Fibroblast of villous mesenchyme (primary cell): ENCODE data around the gene FCGR3A. TPM values are rescaled to one million over a fixed set of nuclear protein-coding genes. Genes with fewer than 3 reads are reported as not detected.

Experiments
- DNase-seq: peaks from one replicate; pipeline ENCODE4 v3.0.0-alpha.2; 2010; ENCODE audit warnings: low read depth
- H3K4me3 ChIP-seq: 2 replicates; pipeline ENCODE4 v1.5.1; 2011; ENCODE audit warnings: low read depth, mild to moderate bottlenecking, low read length
- CTCF ChIP-seq: IDR thresholded peaks from 2 replicates; pipeline ENCODE4 v1.5.1; 2012; ENCODE audit warnings: low read depth, mild to moderate bottlenecking, low read length; ENCODE audit not compliant: insufficient read depth
- total RNA-seq: library from RNA; depleted of rRNA; stranded (reverse); fragments of >200 nt; gene quantifications from 2 replicates; pipeline ENCODE4 v1.2.3, GENCODE V29; 2012

Gene FCGR3A
- total RNA-seq, 1 donor = not detected

- no peak for DNase-seq
- no peak overlapping the region for H3K4me3 ChIP-seq
- TF ChIP-seq CTCF = no peak
Observed at GRCh38 chr1:161495490-161495889, 54.1 kb downstream of the FCGR3A start.

- H3K4me3 ChIP-seq = no peak overlapping the region
- DNase-seq = no peak
- TF ChIP-seq CTCF = no peak
Observed at GRCh38 chr1:161494091-161494735, 55.4 kb downstream of the FCGR3A start.

- no peak overlapping the region for H3K4me3 ChIP-seq
- TF ChIP-seq CTCF = no peak
- DNase-seq = no peak
Observed at GRCh38 chr1:161492827-161493226, 56.8 kb downstream of the FCGR3A start.

Other genes starting within 250 kb of the FCGR3A start
- 2.6 and 2.9 TPM in 2 replicates for gene MPZ, start 239.8 kb downstream of the FCGR3A start, total RNA-seq
- 20.3 and 25.8 TPM in 2 replicates for gene SDHC, start 235.4 kb downstream of the FCGR3A start, total RNA-seq
- gene CFAP126, start 181.9 kb downstream of the FCGR3A start, total RNA-seq = not detected in 2 replicates
- gene FCGR2A, start 44.4 kb downstream of the FCGR3A start, total RNA-seq = under 0.01 TPM in 2 replicates
- gene HSPA6, start 25.3 kb downstream of the FCGR3A start, total RNA-seq = under 0.01 TPM in 2 replicates
- gene FCGR3B, start 81.4 kb upstream of the FCGR3A start, total RNA-seq = not detected in 2 replicates
- not detected in 2 replicates for gene FCGR2B, start 113.3 kb upstream of the FCGR3A start, total RNA-seq
- gene FCRLA, start 157.4 kb upstream of the FCGR3A start, total RNA-seq = 0.64 and 0.86 TPM in 2 replicates
- 2.9 and 4.3 TPM in 2 replicates for gene FCRLB, start 171.7 kb upstream of the FCGR3A start, total RNA-seq
- gene DUSP12, start 200.0 kb upstream of the FCGR3A start, total RNA-seq = 26.3 and 36.4 TPM in 2 replicates
- gene ATF6, start 216.5 kb upstream of the FCGR3A start, total RNA-seq = 22.9 and 32.8 TPM in 2 replicates